Measurements from ENCODE around the gene SNX9. TPM values are rescaled to one million over a fixed set of nuclear protein-coding genes. Genes with fewer than 3 reads are reported as not detected.
A peak's percentile ranks its signal among the peaks of the same experiment; 100 is the strongest.
"Not testable (repeated sequence)": the region's sequence is repeated elsewhere in the genome, so short reads cannot be mapped to it uniquely, and the experiment has no call there.

Gene SNX9
- total and polyA plus RNA-seq, 5 donors from 2014 or later = 16.4 to 31.6 (median 21.0) TPM

- Mint-ChIP-seq H3K4me3 (peak overlapping the region; percentile 63 to 85 (median 69)), H3K27ac (peak overlapping the region in 2 of 3 donors; percentile 63 to 88)
- ATAC-seq (ENCODE audit: low read depth in 2 of 2) = peak; percentile 44 to 51
Measured at GRCh38 chr6:157855325-157855724, 32.3 kb downstream of the SNX9 start.

GRCh38 chr6:157855804-157856203 is 32.8 kb downstream of the SNX9 start:
- Mint-ChIP-seq H3K4me3 (peak overlapping the region; percentile 63 to 85 (median 69)), H3K9me3 (peaks cover 0 to 17% (median 13%) of the 10 kb centered on the region in 7 donors), H3K4me1 (peaks cover 28 to 60% (median 53%) of the 10 kb centered on the region in 4 donors), H3K27ac (peak overlapping the region in 2 of 3 donors; percentile 63 to 88), H3K36me3 (peaks cover 11% of the 10 kb centered on the region)
- ATAC-seq (ENCODE audit: low read depth in 2 of 2); DNase-seq; H3K27me3 ChIP-seq (ENCODE audit: control insufficient read depth, insufficient read depth, low read length); H3K36me3 ChIP-seq (ENCODE audit: control insufficient read depth, insufficient read depth, low read length); H3K27ac ChIP-seq (ENCODE audit: insufficient read depth, low read length, poor library complexity, severe bottlenecking); H3K27me3 Mint-ChIP-seq: not testable (repeated sequence)
- H3K4me1 ChIP-seq (ENCODE audit: control insufficient read depth, insufficient read depth, low read length, poor library complexity, severe bottlenecking) = peaks cover 17% of the 10 kb centered on the region
- peak overlapping the region; percentile 65 for H3K4me3 ChIP-seq (ENCODE audit: low read depth, low read length)
- H3K9me3 ChIP-seq (ENCODE audit: control insufficient read depth in 2 of 2, low read length in 2 of 2) = peaks cover 16 to 23% of the 10 kb centered on the region in 2 experiments

More at GRCh38 chr6:157855325-157855724, 32.3 kb downstream of the SNX9 start:
- Histone ChIP-seq H3K4me3 (ENCODE audit: low read depth, low read length) (peak overlapping the region; percentile 65), H3K9me3 (ENCODE audit: control insufficient read depth in 2 of 2, low read length in 2 of 2) (peaks cover 16 to 23% of the 10 kb centered on the region in 2 experiments), H3K4me1 (ENCODE audit: control insufficient read depth, insufficient read depth, low read length, poor library complexity, severe bottlenecking) (peaks cover 12% of the 10 kb centered on the region), H3K27me3 (ENCODE audit: control insufficient read depth, insufficient read depth, low read length) (no peaks in the 10 kb centered on the region), H3K27ac (ENCODE audit: insufficient read depth, low read length, poor library complexity, severe bottlenecking) (peak overlapping the region; percentile 14), H3K36me3 (ENCODE audit: control insufficient read depth, insufficient read depth, low read length) (no peaks in the 10 kb centered on the region)
- Mint-ChIP-seq H3K4me1 (peaks cover 28 to 58% (median 51%) of the 10 kb centered on the region in 4 donors), H3K36me3 (peaks cover 11% of the 10 kb centered on the region), H3K9me3 (peaks cover 0 to 17% (median 13%) of the 10 kb centered on the region in 7 donors), H3K27me3 (peaks cover 5% of the 10 kb centered on the region)
- DNase-seq = peak in 1 of 3 donors; percentile 48

GRCh38 chr6:157858664-157859063 is 35.6 kb downstream of the SNX9 start:
- DNase-seq; H3K27me3 ChIP-seq (ENCODE audit: control insufficient read depth, insufficient read depth, low read length); H3K36me3 ChIP-seq (ENCODE audit: control insufficient read depth, insufficient read depth, low read length); ATAC-seq (ENCODE audit: low read depth in 2 of 2); H3K27ac ChIP-seq (ENCODE audit: insufficient read depth, low read length, poor library complexity, severe bottlenecking); H3K4me3 ChIP-seq (ENCODE audit: low read depth, low read length); H3K9me3 ChIP-seq (ENCODE audit: control insufficient read depth in 2 of 2, low read length in 2 of 2); H3K27me3 Mint-ChIP-seq; H3K9me3 Mint-ChIP-seq; H3K36me3 Mint-ChIP-seq: not testable (repeated sequence)
- peaks cover 18% of the 10 kb centered on the region for H3K4me1 ChIP-seq (ENCODE audit: control insufficient read depth, insufficient read depth, low read length, poor library complexity, severe bottlenecking)
- Mint-ChIP-seq H3K4me3 (peak overlapping the region in 2 of 4 donors; percentile 0 to 56), H3K27ac (peak overlapping the region in 1 of 3 donors; percentile 71), H3K4me1 (peaks cover 34 to 78% (median 63%) of the 10 kb centered on the region in 4 donors)

- H3K4me3 Mint-ChIP-seq = peak overlapping the region; percentile 1 to 83 (median 16)
Measured at GRCh38 chr6:157859775-157860504, 36.9 kb downstream of the SNX9 start.

GRCh38 chr6:157860505-157860991 is 37.5 kb downstream of the SNX9 start:
- Histone ChIP-seq H3K9me3 (ENCODE audit: control insufficient read depth in 2 of 2, low read length in 2 of 2) (no peaks in the 10 kb centered on the region), H3K27me3 (ENCODE audit: control insufficient read depth, insufficient read depth, low read length) (no peaks in the 10 kb centered on the region), H3K27ac (ENCODE audit: insufficient read depth, low read length, poor library complexity, severe bottlenecking) (no peak overlapping the region), H3K4me1 (ENCODE audit: control insufficient read depth, insufficient read depth, low read length, poor library complexity, severe bottlenecking) (peaks cover 18% of the 10 kb centered on the region), H3K4me3 (ENCODE audit: low read depth, low read length) (peak overlapping the region; percentile 37), H3K36me3 (ENCODE audit: control insufficient read depth, insufficient read depth, low read length) (no peaks in the 10 kb centered on the region)
- Mint-ChIP-seq H3K27me3 (no peaks in the 10 kb centered on the region), H3K9me3 (peaks cover 0 to 2% (median 0%) of the 10 kb centered on the region in 7 donors), H3K27ac (peak overlapping the region in 2 of 3 donors; percentile 71 to 83), H3K4me1 (peaks cover 25 to 67% (median 53%) of the 10 kb centered on the region in 4 donors), H3K4me3 (peak overlapping the region; percentile 1 to 83 (median 16)), H3K36me3 (peaks cover 3% of the 10 kb centered on the region)
- peak; percentile 88 for ATAC-seq (ENCODE audit: low read depth in 2 of 2)
- DNase-seq = peak in 2 of 3 donors; percentile 65 to 82

More at GRCh38 chr6:157859775-157860504, 36.9 kb downstream of the SNX9 start:
- ATAC-seq (ENCODE audit: low read depth in 2 of 2) (no peak), DNase-seq (no peak)
- no peaks in the 10 kb centered on the region for H3K27me3 ChIP-seq (ENCODE audit: control insufficient read depth, insufficient read depth, low read length)
- peaks cover 3% of the 10 kb centered on the region for H3K36me3 Mint-ChIP-seq
- H3K27me3 Mint-ChIP-seq = peaks cover 2% of the 10 kb centered on the region
- H3K27ac ChIP-seq (ENCODE audit: insufficient read depth, low read length, poor library complexity, severe bottlenecking) = no peak overlapping the region
- H3K9me3 ChIP-seq (ENCODE audit: control insufficient read depth in 2 of 2, low read length in 2 of 2) = no peaks in the 10 kb centered on the region
- H3K36me3 ChIP-seq (ENCODE audit: control insufficient read depth, insufficient read depth, low read length) = no peaks in the 10 kb centered on the region
- peaks cover 18% of the 10 kb centered on the region for H3K4me1 ChIP-seq (ENCODE audit: control insufficient read depth, insufficient read depth, low read length, poor library complexity, severe bottlenecking)
- peak overlapping the region; percentile 5 to 83 (median 71) for H3K27ac Mint-ChIP-seq
- H3K9me3 Mint-ChIP-seq = peaks cover 0 to 2% (median 0%) of the 10 kb centered on the region in 7 donors
- peaks cover 31 to 69% (median 57%) of the 10 kb centered on the region in 4 donors for H3K4me1 Mint-ChIP-seq
- H3K4me3 ChIP-seq (ENCODE audit: low read depth, low read length) = peak overlapping the region; percentile 37

GRCh38 chr6:157861184-157861583 is 38.1 kb downstream of the SNX9 start:
- Histone ChIP-seq H3K9me3 (ENCODE audit: control insufficient read depth in 2 of 2, low read length in 2 of 2) (no peaks in the 10 kb centered on the region), H3K4me1 (ENCODE audit: control insufficient read depth, insufficient read depth, low read length, poor library complexity, severe bottlenecking) (peaks cover 23% of the 10 kb centered on the region), H3K27ac (ENCODE audit: insufficient read depth, low read length, poor library complexity, severe bottlenecking) (no peak overlapping the region), H3K4me3 (ENCODE audit: low read depth, low read length) (no peak overlapping the region), H3K27me3 (ENCODE audit: control insufficient read depth, insufficient read depth, low read length) (no peaks in the 10 kb centered on the region), H3K36me3 (ENCODE audit: control insufficient read depth, insufficient read depth, low read length) (no peaks in the 10 kb centered on the region)
- Mint-ChIP-seq H3K27me3 (no peaks in the 10 kb centered on the region), H3K4me1 (peaks cover 24 to 67% (median 49%) of the 10 kb centered on the region in 4 donors), H3K9me3 (peaks cover 0 to 2% (median 0%) of the 10 kb centered on the region in 7 donors), H3K27ac (no peak overlapping the region), H3K4me3 (no peak overlapping the region), H3K36me3 (peaks cover 3% of the 10 kb centered on the region)
- DNase-seq (no peak), ATAC-seq (ENCODE audit: low read depth in 2 of 2) (no peak)

- no peaks in the 10 kb centered on the region for H3K36me3 ChIP-seq (ENCODE audit: control insufficient read depth, insufficient read depth, low read length)
- no peak overlapping the region for H3K27ac Mint-ChIP-seq
- peaks cover 3% of the 10 kb centered on the region for H3K36me3 Mint-ChIP-seq
- H3K27me3 Mint-ChIP-seq = no peaks in the 10 kb centered on the region
- DNase-seq (no peak), ATAC-seq (ENCODE audit: low read depth in 2 of 2) (no peak)
- no peaks in the 10 kb centered on the region for H3K9me3 ChIP-seq (ENCODE audit: control insufficient read depth in 2 of 2, low read length in 2 of 2)
- H3K4me3 ChIP-seq (ENCODE audit: low read depth, low read length) = no peak overlapping the region
- no peak overlapping the region for H3K4me3 Mint-ChIP-seq
- no peaks in the 10 kb centered on the region for H3K27me3 ChIP-seq (ENCODE audit: control insufficient read depth, insufficient read depth, low read length)
- peaks cover 23 to 68% (median 49%) of the 10 kb centered on the region in 4 donors for H3K4me1 Mint-ChIP-seq
- no peak overlapping the region for H3K27ac ChIP-seq (ENCODE audit: insufficient read depth, low read length, poor library complexity, severe bottlenecking)
- peaks cover 0 to 2% (median 0%) of the 10 kb centered on the region in 7 donors for H3K9me3 Mint-ChIP-seq
- peaks cover 27% of the 10 kb centered on the region for H3K4me1 ChIP-seq (ENCODE audit: control insufficient read depth, insufficient read depth, low read length, poor library complexity, severe bottlenecking)
Measured at GRCh38 chr6:157861814-157862213, 38.8 kb downstream of the SNX9 start.

Data from CD4-positive, CD25-positive, alpha-beta regulatory T cell (primary cell).